RWPE1 (cell line): ENCODE measurements around the gene PIGX.
A peak's percentile ranks its signal among the peaks of the same experiment; 100 is the strongest.

Experiments used
- CTCF ChIA-PET: fragments of 350-600 bp; sonication (Branson Sonifier 250); formaldehyde crosslinking; extraction: SDS; loops from one replicate; lab custom pipeline; 2021; lab: Yijun Ruan, JAX
- POLR2A ChIA-PET: fragments of 400-600 bp; formaldehyde crosslinking; extraction: SDS; loops from one replicate; lab custom pipeline; 2020; ENCODE audit warnings: antibody characterized with exemption; ENCODE audit not compliant: low non-redundant PET; lab: Yijun Ruan, JAX
- DNase-seq: peaks from one replicate; pipeline ENCODE4 v3.0.0; 2012; ENCODE audit warnings: low spot score
- H3K27ac ChIP-seq: fragments of 450-650 bp; 2 replicates; pipeline ENCODE4 v1.5.1; 2017
- CTCF ChIP-seq: fragments of 450-650 bp; conservative IDR thresholded peaks from 2 replicates; pipeline ENCODE4 v1.5.1; 2017; ENCODE audit warnings: low read depth, mild to moderate bottlenecking

Gene PIGX

DNA sequence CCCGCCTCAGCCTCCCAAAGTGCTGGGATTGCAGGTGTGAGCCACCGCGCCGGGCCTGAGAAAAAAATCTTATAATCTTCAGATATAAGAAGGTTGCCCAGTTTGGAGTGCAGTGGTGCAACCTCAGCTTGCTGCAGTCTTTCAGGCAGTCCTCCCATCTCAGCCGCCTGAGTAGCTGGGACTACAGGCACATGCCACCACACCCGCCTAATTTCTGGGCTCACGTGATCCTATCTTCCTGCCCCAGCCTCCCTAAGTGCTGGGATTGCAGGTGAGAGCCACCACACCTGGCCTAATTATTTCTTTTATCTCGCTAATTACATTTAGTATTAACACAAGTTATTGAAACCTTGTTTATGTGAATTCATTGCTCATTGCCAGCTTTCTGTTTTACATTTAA lies 41.0 kb downstream of the PIGX start:
- CTCF ChIA-PET = no interaction called here
- DNase-seq = no peak
- peak overlapping the region; percentile 25; the same call in 1 of the 2 replicates for H3K27ac ChIP-seq
- no peak for TF ChIP-seq CTCF
- POLR2A ChIA-PET = no interaction called here

DNA sequence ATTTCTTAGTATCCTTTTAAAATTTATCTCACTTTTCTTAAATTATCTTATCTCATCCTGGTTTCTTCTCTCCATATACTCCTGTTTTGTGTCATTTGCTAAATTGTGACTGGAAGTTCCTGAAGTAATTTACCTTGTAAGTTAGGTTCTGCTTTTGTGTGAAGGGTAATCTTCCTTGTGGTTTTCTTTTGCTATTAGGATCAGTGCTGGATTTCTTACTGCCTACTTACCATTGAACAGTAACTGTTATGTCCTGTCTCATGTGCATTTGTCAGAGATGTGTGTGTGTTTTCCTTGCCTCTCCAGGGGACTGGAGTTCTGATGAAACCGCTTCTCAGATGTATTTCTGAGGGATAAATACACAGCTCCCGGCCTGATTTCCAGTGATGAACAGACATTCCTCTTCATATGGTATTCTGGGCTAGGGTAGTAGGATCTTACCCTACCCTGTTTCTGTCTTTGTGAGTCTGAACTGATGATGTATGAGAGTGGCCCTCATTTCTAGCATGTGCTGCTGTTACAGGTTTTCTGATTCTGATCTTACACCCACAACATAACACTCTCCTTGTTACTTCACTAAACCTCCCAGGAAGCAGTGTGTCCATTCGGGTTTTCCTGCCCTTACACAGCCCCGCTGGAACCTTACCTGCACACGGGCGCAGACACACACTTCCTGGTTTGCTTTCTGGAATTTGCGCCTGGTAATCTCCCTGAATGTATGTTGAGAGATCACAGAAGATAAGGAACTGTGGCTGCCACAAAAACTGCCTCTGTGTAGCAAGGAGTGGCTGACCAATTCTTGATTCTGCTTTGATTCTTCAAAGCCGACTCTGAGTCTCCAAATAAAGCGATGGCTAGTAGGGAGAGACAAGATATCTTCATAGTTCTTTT lies 42.2 kb downstream of the PIGX start:
- CTCF ChIA-PET = no interaction called here
- H3K27ac ChIP-seq = no peak overlapping the region
- POLR2A ChIA-PET = no interaction called here
- no peak for DNase-seq
- no peak for TF ChIP-seq CTCF

- DNase-seq = no peak
- H3K27ac ChIP-seq = no peak overlapping the region
- TF ChIP-seq CTCF = no peak
- CTCF ChIA-PET = no interaction called here
- POLR2A ChIA-PET = no interaction called here
Observed at GRCh38 chr3:196756732-196757131, 44.6 kb downstream of the PIGX start.

GRCh38 chr3:196757876-196758739 lies 45.9 kb downstream of the PIGX start:
- no peak for DNase-seq
- ChIA-PET CTCF (no interaction called here), POLR2A (no interaction called here)
- TF ChIP-seq CTCF = no peak
- H3K27ac ChIP-seq = no peak overlapping the region

DNA sequence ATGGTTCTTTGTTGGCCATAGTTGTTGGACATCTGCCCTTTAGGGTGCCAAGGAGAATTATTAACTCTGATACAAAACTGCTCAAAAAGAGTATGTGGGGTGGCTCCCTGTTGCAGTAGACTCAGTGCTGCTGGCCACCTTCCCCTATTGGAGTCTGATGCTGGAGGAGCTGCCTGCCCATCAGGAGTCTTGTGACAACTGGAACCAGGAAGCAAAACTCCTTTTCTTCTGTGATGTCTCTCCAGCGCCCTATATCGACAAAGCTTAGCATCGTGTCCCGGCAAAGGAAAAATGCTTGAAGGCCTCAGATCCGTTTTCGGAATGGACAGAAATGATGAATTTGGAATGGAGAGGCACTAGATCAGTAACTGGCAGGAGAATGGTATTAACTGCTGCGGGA lies 51.0 kb downstream of the PIGX start:
- TF ChIP-seq CTCF = no peak
- no peak overlapping the region for H3K27ac ChIP-seq
- no peak for DNase-seq
- ChIA-PET POLR2A (no interaction called here), CTCF (interaction anchor here (0.6 to 0.7 kb wide), 2 partner anchors 71 to 292 kb away, joined by 3 to 5 read pairs; no protein-coding TSS in a partner anchor)

DNA sequence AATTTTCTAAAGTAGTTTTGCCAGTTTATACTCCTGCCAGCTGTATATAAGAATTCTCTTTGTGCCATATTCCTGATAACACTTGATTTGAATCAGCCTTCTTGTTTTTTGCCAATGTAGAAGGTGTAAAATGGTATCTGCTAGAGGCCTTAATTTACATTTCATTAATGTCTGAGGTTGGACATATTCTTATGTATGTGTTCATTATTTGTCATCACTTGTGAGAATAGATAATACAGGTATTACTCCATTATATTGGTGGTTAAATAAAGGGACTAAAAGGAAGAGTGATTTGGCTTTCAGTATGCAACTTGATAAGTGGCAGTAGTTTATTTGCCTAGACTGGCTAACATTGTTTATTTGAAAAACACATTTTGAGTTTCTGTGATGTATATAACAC lies 53.3 kb downstream of the PIGX start:
- no peak overlapping the region for H3K27ac ChIP-seq
- no peak for DNase-seq
- TF ChIP-seq CTCF = no peak
- ChIA-PET CTCF (interaction anchor here (0.7 kb wide), 1 partner anchor 169 kb away, joined by 3 read pairs; no protein-coding TSS in a partner anchor), POLR2A (no interaction called here)
